IPS-11a (cell line): ENCODE measurements around the gene ABLIM1.

Experiments
- H3K4me3 ChIP-seq: one replicate; pipeline ENCODE4 v1.5.1; 2013; ENCODE audit warnings: low read depth, low read length, control low read depth

The ABLIM1 gene

GRCh38 chr10:114593240-114593792, 64.8 kb downstream of the ABLIM1 start:
- no peak overlapping the region for H3K4me3 ChIP-seq

GRCh38 chr10:114590993-114591392, 67.1 kb downstream of the ABLIM1 start:
- H3K4me3 ChIP-seq: no peak overlapping the region

GRCh38 chr10:114584419-114584818, 73.7 kb downstream of the ABLIM1 start:
- H3K4me3 ChIP-seq: no peak overlapping the region

- no peak overlapping the region for H3K4me3 ChIP-seq
Observed at GRCh38 chr10:114581071-114581470, 77.0 kb downstream of the ABLIM1 start.

- no peak overlapping the region for H3K4me3 ChIP-seq
Observed at GRCh38 chr10:114577133-114577532, 80.9 kb downstream of the ABLIM1 start.

- H3K4me3 ChIP-seq: no peak overlapping the region
Observed at GRCh38 chr10:114576716-114577115, 81.4 kb downstream of the ABLIM1 start.

GRCh38 chr10:114576132-114576487, 82.0 kb downstream of the ABLIM1 start:
- H3K4me3 ChIP-seq: no peak overlapping the region

- H3K4me3 ChIP-seq: no peak overlapping the region
Observed at GRCh38 chr10:114575417-114576131, 82.5 kb downstream of the ABLIM1 start.

GRCh38 chr10:114573330-114574045, 84.6 kb downstream of the ABLIM1 start:
- H3K4me3 ChIP-seq: no peak overlapping the region

- no peak overlapping the region for H3K4me3 ChIP-seq
Observed at GRCh38 chr10:114571316-114571999, 86.6 kb downstream of the ABLIM1 start.

- no peak overlapping the region for H3K4me3 ChIP-seq
Observed at GRCh38 chr10:114566064-114566463, 92.0 kb downstream of the ABLIM1 start.

GRCh38 chr10:114565066-114565465, 93.0 kb downstream of the ABLIM1 start:
- H3K4me3 ChIP-seq: no peak overlapping the region

- no peak overlapping the region for H3K4me3 ChIP-seq
Observed at GRCh38 chr10:114561008-114561523, 97.0 kb downstream of the ABLIM1 start.

GRCh38 chr10:114560144-114560543, 97.9 kb downstream of the ABLIM1 start:
- H3K4me3 ChIP-seq: no peak overlapping the region

- H3K4me3 ChIP-seq: no peak overlapping the region
Observed at GRCh38 chr10:114559636-114560035, 98.4 kb downstream of the ABLIM1 start.

- no peak overlapping the region for H3K4me3 ChIP-seq
Observed at GRCh38 chr10:114557854-114558253, 100.2 kb downstream of the ABLIM1 start.

- no peak overlapping the region for H3K4me3 ChIP-seq
Observed at GRCh38 chr10:114556236-114557122, 101.6 kb downstream of the ABLIM1 start.

GRCh38 chr10:114553436-114553835, 104.6 kb downstream of the ABLIM1 start:
- H3K4me3 ChIP-seq: no peak overlapping the region

- no peak overlapping the region for H3K4me3 ChIP-seq
Observed at GRCh38 chr10:114552050-114552449, 106.0 kb downstream of the ABLIM1 start.

- no peak overlapping the region for H3K4me3 ChIP-seq
Observed at GRCh38 chr10:114551636-114551972, 106.5 kb downstream of the ABLIM1 start.
